IMR-90 (cell line): Measurements from ENCODE around the gene HEATR5A. TPM values are rescaled to one million over a fixed set of nuclear protein-coding genes. Genes with fewer than 3 reads are reported as not detected.

Experiments used
- ATAC-seq: fragments of 200-7000 bp; cut with Tn5 transposase; 2 replicates; pipeline ENCODE4 v1.9.1; 2020; ENCODE audit warnings: low read depth, mild to moderate bottlenecking, moderate library complexity
- BruUV-seq: library from RNA; stranded (reverse); fragments of 400-500 nt; replicated peaks from 2 replicates; lab custom pipeline; 2021; lab: Mats Ljungman, UMichigan
- CTCF ChIA-PET: fragments of 300-600 bp; formaldehyde crosslinking; extraction: SDS; loops from one replicate; lab custom pipeline; 2021; ENCODE audit warnings: antibody characterized with exemption; lab: Yijun Ruan, JAX
- POLR2A ChIA-PET: fragments of 300-600 bp; sonication (Branson Sonifier 250); formaldehyde crosslinking; loops from one replicate; lab custom pipeline; 2022; ENCODE audit warnings: antibody characterized with exemption; ENCODE audit not compliant: unreplicated experiment; lab: Charles Lee
- DNase-seq: peaks from one replicate; pipeline ENCODE4 v3.0.0; 2013
- H2AFZ ChIP-seq: replicated peaks from 2 replicates; pipeline ENCODE3; 2013; ENCODE audit warnings: low read length, mild to moderate bottlenecking; ENCODE audit not compliant: poor library complexity
- H2AK5ac ChIP-seq: 2 replicates; pipeline ENCODE4 v1.6.1; 2013; ENCODE audit warnings: low read depth, low read length, inconsistent platforms
- H2AK9ac ChIP-seq: replicated peaks from 2 replicates; pipeline ENCODE3; 2013; ENCODE audit warnings: mild to moderate bottlenecking, low read depth, low read length, moderate library complexity; ENCODE audit not compliant: poor library complexity
- H2BK120ac ChIP-seq: 2 replicates; pipeline ENCODE4 v1.6.1; 2013; ENCODE audit warnings: low read depth, low read length, inconsistent platforms
- H2BK15ac ChIP-seq: 3 replicates; pipeline ENCODE4 v1.6.1; 2013; ENCODE audit warnings: low read depth, low read length, inconsistent platforms
- H2BK20ac ChIP-seq: 2 replicates; pipeline ENCODE4 v1.6.1; 2013; ENCODE audit warnings: low read depth, mild to moderate bottlenecking, inconsistent platforms, low read length, moderate library complexity
- H2BK5ac ChIP-seq: 2 replicates; pipeline ENCODE4 v1.6.1; 2013; ENCODE audit warnings: mild to moderate bottlenecking, low read depth, low read length, inconsistent platforms; ENCODE audit not compliant: poor library complexity, severe bottlenecking
- H3K14ac ChIP-seq: replicated peaks from 2 replicates; pipeline ENCODE4 v1.6.1; 2013; ENCODE audit warnings: low read depth, low read length, inconsistent platforms
- H3K18ac ChIP-seq: 2 replicates; pipeline ENCODE4 v1.6.1; 2013; ENCODE audit warnings: low read depth, low read length, control low read depth
- H3K23ac ChIP-seq: 2 replicates; pipeline ENCODE4 v1.6.1; 2013; ENCODE audit warnings: low read depth, low read length, inconsistent platforms
- H3K27ac ChIP-seq: 2 replicates; pipeline ENCODE4 v1.5.1; 2013; ENCODE audit warnings: mild to moderate bottlenecking, control low read depth, low read length; ENCODE audit not compliant: insufficient read depth
- H3K27me3 ChIP-seq: 2 replicates; pipeline ENCODE4 v1.6.1; 2013; ENCODE audit warnings: low read length; ENCODE audit not compliant: control insufficient read depth, insufficient read depth
- H3K36me3 ChIP-seq: 2 replicates; pipeline ENCODE4 v1.6.1; 2013; ENCODE audit warnings: low read length, mixed read lengths; ENCODE audit not compliant: control insufficient read depth, insufficient read depth
- H3K4ac ChIP-seq: 2 replicates; pipeline ENCODE4 v1.6.1; 2013; ENCODE audit warnings: low read depth, low read length, inconsistent platforms
- H3K4me1 ChIP-seq: 2 replicates; pipeline ENCODE4 v1.6.1; 2013; ENCODE audit warnings: low read length, mixed read lengths; ENCODE audit not compliant: control insufficient read depth, insufficient read depth
- H3K4me2 ChIP-seq: 2 replicates; pipeline ENCODE4 v1.6.1; 2013; ENCODE audit warnings: low read depth, mild to moderate bottlenecking, control low read depth, low read length, moderate library complexity
- H3K4me3 ChIP-seq: 2 replicates; pipeline ENCODE4 v1.5.1; 2013; ENCODE audit warnings: low read depth, mild to moderate bottlenecking, control low read depth, low read length, moderate library complexity; ENCODE audit not compliant: insufficient read depth
- H3K56ac ChIP-seq: 2 replicates; pipeline ENCODE4 v1.6.1; 2013; ENCODE audit warnings: low read length, inconsistent platforms; ENCODE audit not compliant: insufficient read depth; ENCODE audit errors: extremely low read depth
- H3K79me1 ChIP-seq, 2 experiments: 2 replicates each; pipeline ENCODE4 v1.6.1; 2013; ENCODE audit warnings: low read length in 2 of 2, inconsistent platforms in 1 of 2, low read depth in 1 of 2
- H3K9ac ChIP-seq: 2 replicates; pipeline ENCODE4 v1.6.1; 2013; ENCODE audit warnings: low read depth, low read length, control low read depth
- H3K9me1 ChIP-seq: 2 replicates; pipeline ENCODE4 v1.6.1; 2013; ENCODE audit warnings: low read length, inconsistent platforms; ENCODE audit not compliant: insufficient read depth
- H3K9me3 ChIP-seq: 2 replicates; pipeline ENCODE4 v1.6.1; 2013; ENCODE audit warnings: low read length; ENCODE audit not compliant: control insufficient read depth, insufficient read depth
- H4K20me1 ChIP-seq: 2 replicates; pipeline ENCODE4 v1.6.1; 2013; ENCODE audit warnings: low read length, inconsistent platforms; ENCODE audit not compliant: insufficient read depth
- H4K5ac ChIP-seq: 2 replicates; pipeline ENCODE4 v1.6.1; 2013; ENCODE audit warnings: mild to moderate bottlenecking, low read depth, low read length, control low read depth
- H4K8ac ChIP-seq, 2 experiments: 2 replicates each; pipeline ENCODE4 v1.6.1; 2013; ENCODE audit warnings: low read depth in 2 of 2, low read length in 2 of 2, control low read depth in 1 of 2, inconsistent platforms in 1 of 2
- H4K91ac ChIP-seq: 2 replicates; pipeline ENCODE4 v1.6.1; 2013; ENCODE audit warnings: low read depth, low read length, inconsistent platforms; ENCODE audit not compliant: insufficient read depth
- BHLHE40 ChIP-seq: fragments of 150-350 bp; IDR thresholded peaks from 2 replicates; pipeline ENCODE4 v1.6.1; 2016; ENCODE audit warnings: mild to moderate bottlenecking, low read depth, low read length
- CEBPB ChIP-seq: IDR thresholded peaks from 2 replicates; pipeline ENCODE4 v1.6.1; 2012; ENCODE audit warnings: low read depth, low read length, improper control_type of control experiment
- CHD1 ChIP-seq: IDR thresholded peaks from 2 replicates; pipeline ENCODE4 v1.6.1; 2012; ENCODE audit warnings: low read depth, low read length, improper control_type of control experiment
- FOS ChIP-seq: fragments of 150-350 bp; IDR thresholded peaks from 2 replicates; pipeline ENCODE4 v1.6.1; 2016; ENCODE audit warnings: low read depth, low read length
- MAFK ChIP-seq: IDR thresholded peaks from 2 replicates; pipeline ENCODE4 v1.6.1; 2012; ENCODE audit warnings: low read depth, low read length, improper control_type of control experiment
- MAZ ChIP-seq: IDR thresholded peaks from 2 replicates; pipeline ENCODE4 v1.6.1; 2012; ENCODE audit warnings: low read depth, mild to moderate bottlenecking, low read length, improper control_type of control experiment, moderate library complexity, borderline replicate concordance
- MXI1 ChIP-seq: IDR thresholded peaks from 2 replicates; pipeline ENCODE4 v1.6.1; 2012; ENCODE audit warnings: low read depth, mild to moderate bottlenecking, low read length, moderate library complexity, borderline replicate concordance
- RAD21 ChIP-seq: IDR thresholded peaks from 2 replicates; pipeline ENCODE4 v1.6.1; 2012; ENCODE audit warnings: low read length, improper control_type of control experiment
- RCOR1 ChIP-seq: IDR thresholded peaks from 2 replicates; pipeline ENCODE4 v1.6.1; 2012; ENCODE audit warnings: mild to moderate bottlenecking, low read length, improper control_type of control experiment; ENCODE audit not compliant: insufficient replicate concordance
- SMC3 ChIP-seq: fragments of 150-350 bp; IDR thresholded peaks from 2 replicates; pipeline ENCODE4 v1.6.1; 2016; ENCODE audit warnings: low read depth, mild to moderate bottlenecking, antibody characterized with exemption, low read length, moderate library complexity
- WGBS, 2 experiments: methylation state at CpG; one replicate each; pipeline versions ENCODE4 v1.1.5 to v1.1.7; 2013; ENCODE audit warnings: missing lambda C conversion rate in 2 of 2; ENCODE audit not compliant: insufficient read length in 1 of 2; ENCODE audit errors: extremely low coverage in 2 of 2; 5-methylcytosine and 5-hydroxymethylcytosine counted together
- dilution Hi-C: fragments of 300-500 bp; cut with HindIII; formaldehyde crosslinking; loops from one replicate; pipeline ENCODE4 v1.14.3; 2018; ENCODE audit warnings: low sequenced_read_pairs; ENCODE audit not compliant: unreplicated experiment
- in situ Hi-C: fragments of 300-500 bp; cut with MboI; formaldehyde crosslinking; loops from 3 replicates; pipeline ENCODE4 v1.14.3; 2019; ENCODE audit warnings: low sequenced_read_pairs, inconsistent platforms, mixed read lengths
- intact Hi-C: fragments of 100-400 bp; cut with micrococcal nuclease; formaldehyde crosslinking; loops from 2 replicates; pipeline ENCODE4 v1.10.0; 2022
- polyA plus RNA-seq, 3 experiments: library from polyadenylated mRNA; depleted of rRNA; stranded (reverse); fragments of >200 nt; gene quantifications; 2 replicates each; pipeline ENCODE4 v1.2.3, GENCODE V29; 2012; ENCODE audit warnings: low replicate concordance in 1 of 3
- total RNA-seq: library from RNA; depleted of rRNA; stranded (reverse); fragments of >200 nt; gene quantifications from 2 replicates; pipeline ENCODE4 v1.2.3, GENCODE V29; 2012
- TF ChIP-seq, protein P1 (sequence below): fragments of 150-350 bp; IDR thresholded peaks from 2 replicates; pipeline ENCODE4 v1.6.1; 2016; ENCODE audit warnings: low read depth, mild to moderate bottlenecking, low read length, moderate library complexity, borderline replicate concordance
- TF ChIP-seq, protein P2 (sequence below): conservative IDR thresholded peaks from 2 replicates; pipeline ENCODE4 v1.5.1; 2012; ENCODE audit warnings: mild to moderate bottlenecking, low read depth, low read length, improper control_type of control experiment

The HEATR5A gene
- total and polyA plus RNA-seq, 2 of the 4 experiments (the other 2 are of a cell fraction) = 14.0 to 48.9 TPM

GRCh38 chr14:31449971-31450610 is 29.7 kb upstream of the HEATR5A start:
- no peak overlapping the region for H4K5ac ChIP-seq
- no peak overlapping the region for H3K4me2 ChIP-seq
- DNase-seq (peak; percentile 41), ATAC-seq (peak; percentile 81)
- no peak for TF ChIP-seq CHD1
- no peak for TF ChIP-seq BHLHE40
- TF ChIP-seq RAD21 = peak; percentile 61
- TF ChIP-seq SMC3 = peak; percentile 42; the same call in 1 of the 2 replicates
- TF ChIP-seq MAZ = no peak
- no peak for TF ChIP-seq MAFK
- no peak for TF ChIP-seq RCOR1
- no peak for TF ChIP-seq MXI1
- no peak for TF ChIP-seq FOS
- TF ChIP-seq, protein P1, sequence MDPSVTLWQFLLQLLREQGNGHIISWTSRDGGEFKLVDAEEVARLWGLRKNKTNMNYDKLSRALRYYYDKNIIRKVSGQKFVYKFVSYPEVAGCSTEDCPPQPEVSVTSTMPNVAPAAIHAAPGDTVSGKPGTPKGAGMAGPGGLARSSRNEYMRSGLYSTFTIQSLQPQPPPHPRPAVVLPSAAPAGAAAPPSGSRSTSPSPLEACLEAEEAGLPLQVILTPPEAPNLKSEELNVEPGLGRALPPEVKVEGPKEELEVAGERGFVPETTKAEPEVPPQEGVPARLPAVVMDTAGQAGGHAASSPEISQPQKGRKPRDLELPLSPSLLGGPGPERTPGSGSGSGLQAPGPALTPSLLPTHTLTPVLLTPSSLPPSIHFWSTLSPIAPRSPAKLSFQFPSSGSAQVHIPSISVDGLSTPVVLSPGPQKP = no peak
- no peak for TF ChIP-seq CEBPB
- TF ChIP-seq, protein P2, sequence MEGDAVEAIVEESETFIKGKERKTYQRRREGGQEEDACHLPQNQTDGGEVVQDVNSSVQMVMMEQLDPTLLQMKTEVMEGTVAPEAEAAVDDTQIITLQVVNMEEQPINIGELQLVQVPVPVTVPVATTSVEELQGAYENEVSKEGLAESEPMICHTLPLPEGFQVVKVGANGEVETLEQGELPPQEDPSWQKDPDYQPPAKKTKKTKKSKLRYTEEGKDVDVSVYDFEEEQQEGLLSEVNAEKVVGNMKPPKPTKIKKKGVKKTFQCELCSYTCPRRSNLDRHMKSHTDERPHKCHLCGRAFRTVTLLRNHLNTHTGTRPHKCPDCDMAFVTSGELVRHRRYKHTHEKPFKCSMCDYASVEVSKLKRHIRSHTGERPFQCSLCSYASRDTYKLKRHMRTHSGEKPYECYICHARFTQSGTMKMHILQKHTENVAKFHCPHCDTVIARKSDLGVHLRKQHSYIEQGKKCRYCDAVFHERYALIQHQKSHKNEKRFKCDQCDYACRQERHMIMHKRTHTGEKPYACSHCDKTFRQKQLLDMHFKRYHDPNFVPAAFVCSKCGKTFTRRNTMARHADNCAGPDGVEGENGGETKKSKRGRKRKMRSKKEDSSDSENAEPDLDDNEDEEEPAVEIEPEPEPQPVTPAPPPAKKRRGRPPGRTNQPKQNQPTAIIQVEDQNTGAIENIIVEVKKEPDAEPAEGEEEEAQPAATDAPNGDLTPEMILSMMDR = peak; percentile 61
- POLR2A ChIA-PET = no interaction called here
- H3K9ac ChIP-seq = no peak overlapping the region
- in situ Hi-C loops (no loop called here), intact Hi-C loops (loop anchor here (5.0 kb wide), 1 partner anchor 802 kb away; no protein-coding TSS in a partner anchor), dilution Hi-C loops (no loop called here)
- no peak overlapping the region for H2AK5ac ChIP-seq
- H3K9me3 ChIP-seq = no peaks in the 10 kb centered on the region
- H3K18ac ChIP-seq = no peak overlapping the region
- no peak overlapping the region for H2AFZ ChIP-seq
- no peak overlapping the region for H2BK20ac ChIP-seq
- CTCF ChIA-PET = interaction anchor here (0.6 to 1.5 kb wide), 5 partner anchors 8 to 774 kb away, joined by 3 read pairs; no protein-coding TSS in a partner anchor
- H3K27ac ChIP-seq = no peak overlapping the region
- peaks cover 5% of the 10 kb centered on the region; the same call in 1 of the 2 replicates for H3K36me3 ChIP-seq
- no peaks in the 10 kb centered on the region for H3K4me1 ChIP-seq
- H3K79me1 ChIP-seq = peaks cover 0 to 4% of the 10 kb centered on the region in 2 experiments; a peak in 1 of 4 replicates
- no peak overlapping the region for H2BK5ac ChIP-seq
- H3K4me3 ChIP-seq = no peak overlapping the region
- no peaks in the 10 kb centered on the region for H3K27me3 ChIP-seq
- no peaks in the 10 kb centered on the region for H4K20me1 ChIP-seq
- no peaks in the 10 kb centered on the region for H3K9me1 ChIP-seq
- no CpG with 5 or more reads among the region's 2 CpGs for WGBS, 2 experiments
- no TSS peak for BruUV-seq
- no peak overlapping the region for H2BK120ac ChIP-seq
- H3K14ac ChIP-seq = no peak overlapping the region
- no peak overlapping the region for H4K8ac ChIP-seq
- H3K4ac ChIP-seq = no peak overlapping the region
- H3K56ac ChIP-seq = no peak overlapping the region
- H3K23ac ChIP-seq = no peak overlapping the region
- H4K91ac ChIP-seq = no peak overlapping the region
- H2AK9ac ChIP-seq = no peak overlapping the region
- no peak overlapping the region for H2BK15ac ChIP-seq
